GM12872 (cell line): ENCODE measurements around the gene MAP2.

ENCODE experiments used
- CTCF ChIP-seq: IDR thresholded peaks from 3 replicates; pipeline ENCODE4 v1.5.1; 2011; ENCODE audit warnings: low read depth, mild to moderate bottlenecking, low read length, moderate library complexity; ENCODE audit not compliant: insufficient read depth

MAP2 gene

GRCh38 chr2:209600341-209601171 is 176.7 kb downstream of the MAP2 start:
- no peak for TF ChIP-seq CTCF

DNA sequence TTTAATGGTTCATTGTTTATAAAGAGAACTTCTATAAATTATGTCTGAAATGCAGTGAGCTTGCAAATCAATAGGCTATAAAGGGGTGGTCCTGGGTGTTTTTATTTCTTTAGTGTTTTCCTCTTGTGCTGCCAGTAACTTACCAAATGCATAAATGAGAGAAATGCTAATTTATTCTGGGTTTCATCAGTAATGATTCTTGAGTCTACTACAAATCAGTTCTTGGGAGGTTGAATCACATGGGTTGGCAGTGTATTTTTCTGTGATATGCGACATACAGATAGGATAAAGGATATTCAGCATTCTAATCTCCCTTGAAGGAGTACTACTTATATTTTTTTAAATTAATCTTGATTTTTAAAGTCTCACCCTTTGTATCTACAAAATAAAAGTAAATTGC is 177.7 kb downstream of the MAP2 start:
- TF ChIP-seq CTCF = no peak

DNA sequence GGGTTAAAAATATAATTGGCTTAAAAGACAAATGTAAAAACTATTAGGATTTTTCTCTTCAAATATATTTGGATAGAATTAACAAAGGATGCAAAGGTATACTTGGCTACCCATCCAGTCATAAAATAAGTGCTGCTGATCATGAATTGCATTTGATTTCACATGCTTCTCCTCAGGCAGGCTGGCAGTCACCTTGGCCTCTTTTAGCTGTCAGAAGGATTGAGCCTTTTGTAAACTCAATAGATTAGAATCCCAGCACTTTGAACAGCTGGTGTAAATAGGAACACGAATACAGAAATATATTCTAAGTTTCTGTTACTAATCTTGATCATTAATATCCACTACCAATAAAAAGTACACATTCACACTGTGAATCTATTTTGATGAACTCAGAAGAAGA is 178.4 kb downstream of the MAP2 start:
- TF ChIP-seq CTCF = no peak

GRCh38 chr2:209609531-209609930 is 185.7 kb downstream of the MAP2 start:
- no peak for TF ChIP-seq CTCF

DNA sequence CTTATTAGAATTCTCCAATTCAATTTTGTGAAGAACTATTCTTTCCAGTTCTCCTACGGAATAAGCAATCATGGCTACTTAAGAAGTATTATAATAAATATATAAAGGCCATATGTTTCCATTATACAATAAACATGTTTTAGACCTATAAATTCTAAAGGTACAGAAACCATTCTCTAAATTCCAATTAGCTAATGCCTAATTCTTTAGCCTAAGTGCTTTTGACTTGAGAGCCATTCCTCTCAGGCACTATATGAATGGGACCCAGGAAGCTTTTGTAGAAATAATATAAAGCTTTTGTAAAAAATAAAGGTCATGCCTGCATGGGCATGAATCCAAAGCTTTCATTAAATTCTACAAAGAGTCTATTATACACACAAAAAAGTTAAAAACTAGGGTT is 186.8 kb downstream of the MAP2 start:
- no peak for TF ChIP-seq CTCF

DNA sequence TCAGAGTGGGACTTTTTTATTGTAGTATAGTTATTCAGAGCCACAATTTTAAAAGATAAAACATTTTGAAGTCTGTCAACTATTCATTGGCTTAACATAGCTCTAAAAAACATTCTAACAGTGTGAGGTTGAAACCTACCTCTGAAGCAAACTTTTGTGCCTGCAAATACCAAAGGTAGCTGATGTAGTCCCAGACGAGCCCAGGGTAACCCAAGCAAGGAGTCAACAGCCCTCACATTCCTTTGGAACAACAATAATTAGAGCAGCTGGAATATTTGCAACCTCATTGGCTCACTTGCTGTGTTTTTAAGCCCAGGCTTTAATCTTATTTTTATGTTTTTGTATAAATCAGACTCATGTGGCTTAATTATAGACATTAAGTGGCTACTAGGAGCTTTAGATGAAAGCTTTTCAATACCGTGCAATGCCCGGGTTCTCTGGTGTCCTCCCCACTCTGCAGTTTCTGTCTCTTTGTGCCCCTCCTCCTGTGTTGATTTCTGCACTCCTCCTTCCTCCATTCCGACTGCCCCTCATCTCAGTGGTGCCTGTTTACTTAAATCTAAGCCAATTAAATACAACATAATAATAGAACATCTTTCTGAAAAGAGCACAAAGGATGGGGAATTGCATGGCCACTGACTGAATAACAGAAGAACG is 189.9 kb downstream of the MAP2 start:
- no peak for TF ChIP-seq CTCF

DNA sequence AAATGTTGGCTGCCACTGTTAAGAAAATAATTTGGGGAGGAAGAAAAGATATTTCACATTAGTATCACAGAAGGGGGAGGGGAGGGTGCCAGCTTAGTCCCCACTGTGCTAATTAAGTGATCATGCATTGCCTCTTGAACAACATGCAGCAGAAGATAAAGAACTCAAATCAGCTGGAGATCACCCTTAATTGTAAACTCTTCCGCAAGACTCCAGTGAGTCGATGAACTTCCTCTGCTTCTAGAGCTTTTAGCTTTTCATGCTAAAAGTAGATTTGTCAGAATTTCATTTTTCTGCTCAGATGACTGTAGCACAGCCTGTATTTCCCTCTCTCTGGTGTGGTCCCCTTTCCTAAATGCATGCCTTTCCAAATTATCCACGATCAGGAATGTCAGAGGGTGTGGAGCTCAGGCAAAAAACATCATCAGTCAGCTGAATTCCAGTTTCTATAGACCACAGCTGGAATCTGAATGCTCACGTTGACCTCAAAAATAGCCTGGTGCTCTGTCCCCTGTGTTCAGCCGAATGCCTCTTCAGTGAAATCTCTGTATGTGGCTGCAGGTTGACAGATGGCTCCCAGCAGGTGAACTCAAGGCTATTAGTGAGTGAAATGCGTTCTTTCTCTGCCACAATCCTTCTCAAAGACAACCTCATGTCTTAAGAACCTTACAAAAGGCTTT is 191.0 kb downstream of the MAP2 start:
- no peak for TF ChIP-seq CTCF
